ENCODE data around the gene TOP3A. TPM values are rescaled to one million over a fixed set of nuclear protein-coding genes. Genes with fewer than 3 reads are reported as not detected.
A peak's percentile ranks its signal among the peaks of the same experiment; 100 is the strongest.

TOP3A gene
- total RNA-seq, 1 donor from 2014 or later = 14.1 TPM

DNA sequence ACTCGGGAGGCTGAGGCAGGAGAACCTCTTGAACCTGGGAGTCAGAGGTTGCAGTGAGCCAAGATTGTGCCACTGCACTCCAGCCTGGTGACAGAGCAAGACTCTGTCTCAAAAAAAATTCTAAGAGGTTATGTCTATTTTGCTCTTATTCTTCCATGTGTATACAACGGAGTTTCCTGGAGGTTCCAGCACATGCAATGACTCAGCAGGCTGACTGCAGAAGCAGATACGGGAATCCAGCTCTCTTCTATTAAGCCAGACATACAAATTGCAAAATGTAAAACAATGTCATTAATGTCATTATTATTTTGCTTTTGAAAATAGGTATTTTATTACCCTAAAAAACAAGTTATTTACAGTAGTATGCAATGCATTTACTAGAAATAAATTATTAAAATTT is 35.9 kb downstream of the TOP3A start:
- peak in 1 of 2 donors; percentile 80 for DNase-seq (ENCODE audit: low read depth in 2 of 2)

DNA sequence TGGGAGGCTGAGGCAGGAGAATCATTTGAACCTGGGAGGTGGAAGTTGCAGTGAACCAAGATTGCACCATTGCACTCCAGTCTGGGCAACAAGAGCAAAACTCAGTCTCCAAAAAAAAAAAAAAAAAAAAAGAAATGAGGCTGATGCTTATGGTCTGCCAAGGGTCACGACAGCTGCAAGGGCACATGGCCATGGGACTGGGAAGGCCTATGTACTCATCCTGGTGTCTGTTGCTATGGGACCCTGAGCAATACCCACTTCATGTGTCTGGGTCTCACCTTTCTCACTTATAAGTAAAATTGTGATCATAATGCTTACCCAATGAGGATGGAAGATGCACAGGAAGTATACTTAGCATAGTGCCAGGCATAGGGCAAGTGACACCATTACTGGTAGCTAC is 37.7 kb downstream of the TOP3A start:
- no peak for DNase-seq (ENCODE audit: low read depth in 2 of 2)

DNA sequence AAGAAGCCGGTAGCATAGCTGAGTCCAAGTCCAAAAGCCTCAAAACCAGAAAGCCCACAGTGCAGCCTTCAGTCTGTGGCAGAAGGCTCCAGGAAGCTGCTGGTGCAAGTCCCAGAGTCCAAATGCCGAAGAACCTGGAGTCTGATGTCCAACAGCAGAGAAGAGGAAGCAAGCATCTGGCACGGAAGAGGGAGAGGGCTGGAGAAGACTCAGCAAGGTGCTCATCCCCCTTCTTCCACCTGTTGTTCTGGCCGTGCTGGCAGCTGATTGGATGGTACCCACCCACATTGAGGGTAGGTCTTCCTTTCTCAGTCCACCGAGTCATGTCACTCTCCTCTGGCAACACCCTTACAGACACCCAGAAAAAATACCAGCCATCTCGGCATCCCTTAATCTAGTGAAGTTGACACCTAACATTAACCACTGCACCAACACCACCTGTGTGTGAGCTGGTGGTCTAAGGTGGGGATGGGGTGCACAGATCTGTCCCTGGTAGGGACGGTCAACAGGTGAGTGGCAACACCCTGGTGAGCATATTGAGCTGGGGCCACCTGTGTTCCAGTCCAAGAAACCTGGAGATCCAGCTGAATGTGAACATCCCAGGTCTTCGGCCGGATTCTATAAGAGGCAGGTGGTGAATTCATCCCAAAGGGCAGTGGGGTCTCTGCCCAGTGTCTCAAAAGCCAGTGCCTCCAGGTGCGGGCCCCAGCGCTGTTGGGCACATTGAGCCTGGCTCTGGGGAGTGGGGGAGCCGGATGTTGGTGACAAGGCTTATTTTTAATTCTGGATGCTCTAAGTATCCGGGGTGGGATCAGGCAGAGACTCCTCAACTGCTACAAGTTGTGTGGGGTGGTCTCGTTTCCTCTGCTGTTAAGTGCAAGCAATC is 44.5 kb downstream of the TOP3A start:
- no peak for DNase-seq (ENCODE audit: low read depth in 2 of 2)

DNA sequence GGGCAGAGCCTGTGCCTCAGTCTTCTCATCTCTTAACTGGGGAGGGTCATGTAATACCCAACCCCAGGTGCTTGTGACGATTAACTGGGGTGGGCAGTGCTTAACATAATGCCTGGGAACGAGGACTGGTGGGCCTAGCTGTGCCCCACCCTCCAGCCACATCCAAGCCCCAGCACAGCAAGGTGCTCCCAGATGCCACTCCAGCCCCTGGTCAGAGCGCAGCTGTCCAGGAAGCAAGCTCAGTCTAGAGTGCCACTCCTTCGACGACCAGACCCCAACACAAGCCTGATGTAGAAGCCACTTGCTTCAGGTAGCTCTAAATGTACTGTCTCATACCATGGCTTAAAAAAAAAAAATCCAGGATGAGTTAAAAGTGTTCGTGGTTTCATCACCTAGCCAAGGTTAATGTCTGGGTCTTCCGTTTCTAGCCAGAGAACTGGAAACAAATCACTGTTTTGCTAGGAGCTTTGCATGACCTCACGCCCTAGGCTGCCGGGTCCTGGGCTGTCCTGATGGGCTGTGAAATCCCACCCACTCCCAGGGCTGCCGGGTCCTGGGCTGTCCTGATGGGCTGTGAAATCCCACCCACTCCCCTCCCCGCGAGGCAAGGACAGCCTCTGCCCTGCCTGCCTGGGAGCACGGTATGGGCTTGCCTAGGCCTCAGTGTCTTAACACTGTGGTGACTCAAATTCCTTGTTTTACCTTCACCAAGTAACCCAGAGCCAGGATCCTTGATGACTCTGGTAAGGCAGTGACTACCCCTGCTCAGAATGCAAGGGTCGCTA is 46.7 kb downstream of the TOP3A start:
- DNase-seq (ENCODE audit: low read depth in 2 of 2) = peak in 1 of 2 donors; percentile 66

DNA sequence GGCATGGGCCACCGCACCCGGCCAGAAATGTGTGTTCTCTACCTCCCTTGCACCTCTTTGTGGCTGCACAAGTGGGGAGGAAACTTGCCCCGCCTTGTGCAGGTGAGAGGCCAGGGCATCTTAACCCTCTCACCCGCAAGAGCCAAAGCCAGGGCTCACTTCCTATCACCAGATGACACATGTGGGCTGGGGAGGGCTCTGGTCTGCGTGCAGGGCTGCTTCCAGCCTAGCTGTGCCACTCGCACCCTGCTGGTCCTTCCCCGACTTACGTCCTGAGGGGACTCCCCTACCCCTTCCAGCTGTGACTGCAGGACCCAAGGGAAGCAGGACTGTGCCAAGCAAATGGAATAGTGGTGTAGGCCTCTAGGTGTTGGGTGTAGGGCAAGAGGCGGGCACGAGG is 47.4 kb downstream of the TOP3A start:
- no peak for DNase-seq (ENCODE audit: low read depth in 2 of 2)

DNA sequence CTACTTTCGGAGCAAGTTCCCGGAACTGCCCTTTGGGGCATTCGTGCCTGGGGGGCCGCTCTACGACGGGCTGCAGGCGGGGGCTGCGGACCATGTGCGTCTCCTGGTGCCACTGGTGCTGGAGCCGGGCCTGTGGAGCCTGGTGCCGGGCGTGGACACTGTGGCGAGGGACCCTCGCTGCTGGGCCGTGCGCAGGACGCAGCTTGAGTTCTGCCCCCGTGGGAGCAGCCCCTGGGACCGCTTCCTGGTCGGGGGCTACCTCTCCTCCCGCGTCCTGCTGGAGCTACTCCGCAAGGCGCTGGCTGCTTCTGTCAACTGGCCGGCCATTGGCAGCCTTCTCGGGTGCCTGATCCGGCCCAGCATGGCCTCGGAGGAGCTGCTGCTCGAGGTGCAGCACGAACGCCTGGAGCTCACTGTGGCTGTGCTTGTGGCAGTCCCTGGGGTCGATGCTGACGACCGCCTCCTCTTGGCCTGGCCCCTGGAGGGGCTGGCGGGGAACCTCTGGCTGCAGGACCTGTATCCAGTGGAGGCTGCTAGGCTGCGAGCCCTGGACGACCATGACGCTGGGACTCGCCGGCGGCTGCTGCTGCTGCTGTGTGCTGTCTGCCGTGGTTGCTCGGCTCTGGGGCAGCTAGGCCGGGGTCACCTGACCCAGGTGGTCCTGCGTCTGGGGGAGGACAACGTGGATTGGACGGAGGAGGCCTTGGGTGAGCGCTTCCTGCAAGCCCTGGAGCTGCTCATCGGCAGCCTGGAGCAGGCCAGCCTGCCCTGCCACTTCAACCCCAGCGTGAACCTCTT is 50.7 kb downstream of the TOP3A start:
- no peak for DNase-seq (ENCODE audit: low read depth in 2 of 2)

DNA sequence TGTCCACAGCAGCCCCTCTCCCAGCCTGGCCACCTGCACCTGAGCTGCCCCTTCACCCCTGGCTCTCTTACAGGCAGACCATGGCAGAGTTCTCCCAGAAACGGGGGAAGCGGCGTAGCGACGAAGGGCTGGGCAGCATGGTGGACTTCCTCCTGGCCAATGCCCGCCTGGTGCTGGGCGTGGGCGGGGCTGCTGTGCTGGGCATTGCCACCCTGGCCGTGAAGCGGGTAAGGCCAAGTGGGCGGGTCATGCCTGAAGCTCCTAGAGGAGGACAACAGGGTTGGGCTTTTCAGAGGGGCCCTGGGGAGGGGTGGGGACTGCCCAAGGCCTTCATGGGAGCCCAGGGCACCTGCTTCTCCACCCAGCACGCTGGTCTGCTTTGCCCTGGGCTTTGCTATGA is 52.2 kb downstream of the TOP3A start:
- DNase-seq (ENCODE audit: low read depth in 2 of 2) = no peak

DNA sequence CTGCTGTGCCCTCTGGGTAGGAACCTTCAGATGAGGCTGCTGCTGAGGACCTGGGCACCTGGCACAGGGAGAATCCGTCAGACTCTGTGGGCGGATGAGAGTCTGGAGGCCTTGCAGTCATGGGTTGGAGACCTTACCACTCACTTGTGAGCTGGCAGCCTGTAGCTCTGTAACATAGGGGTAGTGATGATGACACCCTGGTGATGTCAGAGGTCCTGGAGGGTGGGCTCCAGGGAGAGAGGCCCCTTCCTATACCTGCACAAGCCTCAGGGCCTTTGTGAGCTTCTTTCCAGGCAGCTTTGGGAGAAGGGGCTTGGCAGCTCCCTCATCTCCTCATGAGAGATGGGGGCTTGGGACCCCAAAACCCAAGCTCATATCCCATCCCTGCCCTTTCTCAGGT is 52.7 kb downstream of the TOP3A start:
- DNase-seq (ENCODE audit: low read depth in 2 of 2) = no peak

DNA sequence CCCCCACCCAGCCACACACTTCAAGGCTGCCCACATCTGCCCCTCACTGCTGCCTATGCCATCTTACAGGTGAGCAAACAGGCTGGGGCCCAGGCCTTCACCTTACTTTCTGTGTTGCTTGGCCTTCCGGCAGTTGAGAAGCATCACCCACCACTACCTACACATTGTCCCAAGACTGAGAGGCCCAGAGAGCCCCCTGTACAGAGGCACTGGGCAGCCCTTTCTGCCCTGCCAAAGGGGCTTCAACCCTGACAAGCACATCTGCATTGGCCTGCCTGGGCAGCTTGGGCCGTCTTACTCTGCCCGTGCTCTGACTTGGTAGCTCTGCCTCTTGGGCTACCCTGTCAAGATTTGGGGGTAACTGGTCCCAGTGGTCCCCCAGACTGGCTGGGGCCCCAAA is 53.1 kb downstream of the TOP3A start:
- no peak for DNase-seq (ENCODE audit: low read depth in 2 of 2)

DNA sequence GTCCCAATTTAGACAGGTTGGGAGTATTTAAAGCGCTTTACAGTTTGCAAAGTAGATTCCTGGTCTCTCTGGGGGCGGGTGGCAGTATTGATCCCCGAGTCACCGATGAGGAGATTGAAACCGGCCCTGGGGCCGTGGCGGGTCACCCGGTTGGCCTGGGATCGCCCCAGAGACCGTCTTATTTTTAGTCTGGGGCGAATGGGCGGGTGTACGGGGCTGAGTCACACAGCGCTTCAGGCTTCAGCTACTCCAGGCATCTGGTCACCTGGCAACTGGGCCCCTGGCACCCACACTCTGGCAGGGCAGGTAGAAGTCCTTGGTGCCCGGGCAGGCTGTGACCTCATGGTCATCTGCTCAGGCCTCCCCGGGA is 53.7 kb downstream of the TOP3A start:
- peak; percentile 39 to 43 for DNase-seq (ENCODE audit: low read depth in 2 of 2)

DNA sequence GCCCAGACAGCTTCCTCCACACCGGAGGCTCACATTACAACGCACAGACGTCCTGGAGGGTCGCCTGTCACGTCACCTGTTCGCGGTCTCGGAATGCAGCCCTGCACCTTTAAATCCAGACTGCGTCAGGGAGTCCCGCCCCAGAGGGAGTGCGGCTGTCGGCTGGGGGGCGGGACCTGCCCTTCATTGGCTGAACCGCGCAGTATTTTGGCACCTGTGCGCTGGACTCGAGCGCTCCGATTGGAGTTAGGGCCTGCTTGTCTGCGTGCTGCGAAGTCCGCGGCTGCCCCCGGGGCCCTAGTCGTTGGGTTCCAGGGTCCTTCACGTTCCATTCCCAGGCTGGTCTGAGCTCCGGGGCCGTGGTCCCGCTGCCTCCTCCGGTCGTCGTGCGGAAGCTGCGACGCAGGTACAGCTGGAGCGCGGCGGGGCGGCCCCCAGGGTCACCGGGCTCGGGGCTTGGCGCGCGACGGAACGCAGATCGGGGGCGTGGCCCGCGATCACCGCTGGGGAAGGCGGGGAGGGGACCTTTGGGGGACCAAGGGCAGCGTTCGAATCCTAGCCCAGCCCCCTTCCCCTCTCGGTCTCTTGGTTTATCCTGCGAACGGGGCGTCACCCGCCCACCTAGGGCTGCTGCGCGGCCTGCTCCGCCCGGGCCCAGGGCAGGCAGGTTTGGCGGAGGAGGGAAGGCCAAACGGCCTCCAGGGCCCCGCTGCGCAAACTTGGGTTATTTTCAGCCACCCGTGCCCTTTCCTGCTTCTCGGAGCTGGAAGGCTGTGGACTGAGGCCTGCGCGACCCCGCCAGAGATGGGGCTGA is 54.3 kb downstream of the TOP3A start, which contains the start of gene MIEF2:
Gene MIEF2 (plus strand): TSS at position 331 of the 814 bp plus-strand sequence. CDS start 2,059 bp downstream, outside the sequence.
- DNase-seq (ENCODE audit: low read depth in 2 of 2) = peak; percentile 94 to 96

DNA sequence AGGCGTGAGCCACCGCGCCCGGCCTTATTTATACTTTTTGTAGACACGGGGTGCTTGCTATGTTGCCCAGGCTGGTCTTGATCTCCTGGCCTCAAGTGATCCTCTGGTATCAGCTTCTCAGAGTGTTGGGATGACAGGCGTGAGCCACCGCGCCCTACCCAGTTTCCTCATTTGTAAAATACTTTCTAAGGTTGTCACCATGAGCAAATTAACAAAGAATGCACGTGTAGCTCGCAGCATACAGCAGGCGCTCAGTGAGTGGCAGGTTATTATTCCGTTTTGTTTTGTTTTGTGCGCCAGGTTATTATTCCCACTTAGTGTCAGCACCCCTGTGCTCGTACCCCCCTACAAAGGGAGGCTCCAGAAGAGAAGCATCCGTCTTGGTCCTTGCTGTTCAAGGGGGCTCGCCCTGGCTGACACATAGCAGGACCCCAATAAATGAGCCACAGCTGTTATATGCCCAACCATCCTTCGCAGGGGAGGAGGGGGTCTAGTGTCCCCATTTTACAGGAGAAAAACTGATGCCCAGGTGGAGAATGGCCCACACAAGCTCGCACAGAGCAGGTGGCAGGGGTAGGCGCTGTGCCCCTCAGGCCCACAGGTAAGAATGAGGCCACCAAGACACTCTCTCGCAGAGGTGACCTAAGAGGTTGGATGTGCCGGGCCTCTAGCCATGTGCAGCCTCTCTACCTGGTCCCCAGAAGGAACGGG is 55.0 kb downstream of the TOP3A start:
- DNase-seq (ENCODE audit: low read depth in 2 of 2) = no peak

DNA sequence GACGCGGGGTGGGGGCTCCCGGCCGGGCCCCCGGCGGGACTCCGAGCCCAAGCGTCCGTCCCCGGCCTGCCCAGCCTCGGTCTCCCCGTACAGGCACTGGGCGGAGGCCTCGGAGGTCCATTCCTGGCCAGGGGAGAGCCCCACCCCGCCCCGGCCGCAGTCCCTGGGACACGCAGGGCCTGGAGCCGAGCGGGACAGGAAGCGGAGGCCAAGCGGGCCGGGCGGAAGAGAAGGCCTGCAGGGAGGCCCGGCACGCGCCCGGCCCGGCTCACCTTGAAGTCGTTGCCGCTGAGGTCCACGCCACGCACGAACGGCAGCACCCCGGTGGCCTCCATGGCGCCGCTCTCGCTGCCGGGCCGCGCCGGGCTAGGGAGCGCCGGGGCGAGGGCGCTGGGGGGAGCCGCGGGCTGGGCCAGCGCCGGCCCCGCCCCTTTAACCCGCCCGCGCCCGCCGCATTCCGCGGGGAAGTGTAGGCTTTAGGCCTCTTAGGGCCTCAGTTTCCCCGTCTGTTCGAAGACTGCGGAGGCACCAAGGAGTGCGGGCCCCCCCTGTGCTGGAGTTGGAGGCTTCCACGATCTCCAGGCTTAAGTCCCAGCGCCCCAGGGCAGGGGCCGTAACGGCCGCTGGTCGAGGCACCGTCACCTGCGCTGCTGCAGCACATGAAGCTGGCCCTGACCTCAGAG is 56.3 kb downstream of the TOP3A start, which contains the start of gene FLII:
Gene FLII (minus strand): TSS at position 383 of the 683 bp plus-strand sequence. CDS start 48 bp downstream, at position 335.
- DNase-seq (ENCODE audit: low read depth in 2 of 2) = peak; percentile 37 to 61

DNA sequence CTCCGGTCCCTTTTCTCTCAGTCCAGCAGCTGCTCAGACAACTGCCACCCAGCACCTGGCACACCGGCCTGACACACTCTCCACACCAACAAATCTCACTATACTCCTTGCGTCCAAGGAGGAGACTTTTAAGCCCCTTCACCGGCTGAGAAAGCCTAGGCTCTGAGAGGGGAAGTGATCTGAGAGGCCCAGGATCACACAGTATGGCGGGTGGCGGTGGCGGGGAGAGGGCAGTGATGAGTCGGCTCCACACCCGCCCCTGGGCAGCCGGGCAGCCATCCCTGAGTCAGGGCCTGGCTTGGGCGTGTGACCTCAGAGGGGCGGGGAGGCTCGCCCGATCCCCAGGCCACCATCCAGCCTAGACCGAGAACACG is 56.8 kb downstream of the TOP3A start:
- DNase-seq (ENCODE audit: low read depth in 2 of 2) = peak; percentile 73 to 74

DNA sequence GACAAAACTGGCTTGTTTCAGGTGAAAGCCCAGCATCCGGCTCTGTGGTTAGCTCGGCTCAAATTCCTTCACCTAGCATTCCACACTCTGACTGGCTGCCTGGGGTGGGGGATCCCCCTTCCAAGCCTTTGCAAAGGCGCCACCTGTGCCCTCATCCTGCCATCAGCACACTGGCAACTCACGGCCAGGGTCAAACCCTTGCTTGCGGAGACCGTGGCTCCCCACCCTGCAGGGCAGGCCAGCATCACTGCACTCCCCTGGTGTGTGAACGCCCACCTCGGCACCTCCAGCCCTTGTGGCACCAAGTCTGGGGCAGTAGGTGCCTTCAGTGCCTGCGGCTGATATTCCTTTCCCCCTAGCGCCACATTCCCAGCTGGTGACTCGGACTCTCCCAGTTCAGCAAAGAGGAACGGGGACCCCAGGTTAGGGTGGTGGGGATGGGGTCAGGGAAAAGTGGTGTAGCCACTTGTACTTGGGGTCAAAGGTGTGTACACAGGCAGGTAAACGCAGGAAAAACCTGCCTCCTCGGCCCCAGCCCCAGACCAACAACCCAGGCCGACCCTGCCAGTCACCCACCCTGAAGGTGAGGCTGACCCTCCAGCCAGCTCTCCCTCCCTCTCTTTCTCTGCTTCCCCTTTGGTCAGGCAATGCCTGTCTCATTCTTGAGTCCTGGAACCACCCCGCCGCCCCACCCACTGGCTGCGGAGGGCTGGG is 57.4 kb downstream of the TOP3A start:
- peak in 1 of 2 donors; percentile 55 for DNase-seq (ENCODE audit: low read depth in 2 of 2)

DNA sequence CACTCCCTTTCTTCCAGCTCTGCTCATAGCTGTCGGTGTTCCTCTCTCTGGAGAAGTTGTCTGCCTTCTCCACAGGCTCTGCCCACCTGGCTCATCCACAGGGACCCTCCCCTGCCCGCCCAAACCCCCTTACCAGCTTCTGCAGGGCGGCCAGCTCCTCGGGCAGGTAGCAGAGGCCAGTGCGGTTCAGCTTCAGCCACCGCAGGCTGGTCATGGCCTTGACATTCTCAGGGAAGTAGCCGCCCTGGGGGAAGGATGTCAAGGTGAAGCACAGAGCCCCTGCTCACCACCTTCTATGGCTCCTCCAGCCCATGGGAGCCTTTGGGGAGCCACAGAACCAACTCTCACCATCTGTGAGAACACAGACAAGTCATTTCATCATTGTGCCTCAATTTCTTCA is 58.0 kb downstream of the TOP3A start:
- no peak for DNase-seq (ENCODE audit: low read depth in 2 of 2)

DNA sequence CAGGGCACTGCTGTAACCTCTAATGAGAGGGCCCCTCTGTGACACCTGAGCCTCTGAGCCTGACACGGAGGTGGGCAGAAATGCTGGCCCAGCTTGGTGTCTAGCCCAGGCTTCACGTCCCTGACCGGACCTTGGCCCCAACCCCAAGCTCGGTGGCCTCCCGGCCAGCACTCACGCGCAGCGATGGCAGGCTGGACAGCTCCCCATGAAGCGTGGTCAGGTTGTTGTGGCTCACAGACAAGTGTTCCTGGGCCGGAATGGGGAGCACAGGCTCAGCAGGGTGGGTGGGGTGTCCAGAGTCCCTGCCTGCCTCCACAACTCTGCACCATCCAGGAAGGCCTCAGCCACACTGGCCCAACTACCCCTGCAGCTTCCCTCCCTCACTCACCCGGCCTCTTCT is 58.4 kb downstream of the TOP3A start:
- DNase-seq (ENCODE audit: low read depth in 2 of 2) = no peak

DNA sequence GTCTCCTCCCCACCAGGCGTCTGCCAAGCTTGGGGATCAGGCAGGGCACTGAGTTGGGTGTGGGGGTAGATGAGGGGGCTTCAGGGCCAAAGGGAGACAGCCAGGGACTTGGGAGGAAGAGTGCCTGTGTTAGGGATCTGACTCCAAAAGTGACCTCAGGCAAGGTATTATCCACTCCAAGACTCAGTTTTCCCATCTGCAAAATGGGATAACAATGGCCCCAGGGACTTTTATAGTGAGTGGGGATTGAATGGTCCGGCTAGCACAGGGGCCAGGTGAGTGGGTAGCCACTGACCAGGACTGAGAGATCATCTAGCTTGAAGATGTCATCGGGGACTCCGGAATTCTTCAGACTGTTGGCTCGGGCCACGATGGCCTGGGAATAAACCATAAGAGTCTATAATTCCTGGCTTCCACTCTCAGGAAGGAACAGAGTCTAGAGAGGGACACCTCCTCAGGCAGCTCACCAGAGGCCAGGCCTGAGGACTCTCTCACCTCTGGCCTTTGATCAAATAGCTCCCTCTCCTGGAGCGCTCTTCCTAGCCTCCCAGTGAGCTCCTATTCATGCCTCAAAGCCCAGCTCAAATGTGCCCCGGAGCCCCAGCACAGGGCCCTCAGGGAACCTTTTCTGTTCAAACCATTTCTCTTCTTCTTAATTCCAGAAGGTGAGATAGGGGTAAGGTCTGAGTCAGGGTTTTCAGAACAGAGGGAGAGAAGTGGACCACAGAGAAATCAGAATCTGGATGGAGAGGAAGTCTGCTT is 59.7 kb downstream of the TOP3A start:
- DNase-seq (ENCODE audit: low read depth in 2 of 2) = no peak
